ENCODE data around the gene TCF4. TPM values are rescaled to one million over a fixed set of nuclear protein-coding genes. Genes with fewer than 3 reads are reported as not detected.

TCF4 gene
- total RNA-seq, 6 experiments from 2014 or later, result 50.4 to 71.1 (median 59.0) TPM

- DNase-seq, result no peak
- Mint-ChIP-seq H3K4me1 (ENCODE audit: low read depth) (peaks cover 50% of the 10 kb centered on the region), H3K36me3 (ENCODE audit: low read depth) (peaks cover 15% of the 10 kb centered on the region; the same call in 1 of the 2 replicates), H3K9me3 (no peaks in the 10 kb centered on the region), H3K4me3 (peak overlapping the region; percentile 43; the same call in 1 of the 2 replicates), H3K27me3 (ENCODE audit: insufficient read depth) (no peaks in the 10 kb centered on the region), H3K27ac (peak overlapping the region; percentile 16)
- TF ChIP-seq, protein P1, sequence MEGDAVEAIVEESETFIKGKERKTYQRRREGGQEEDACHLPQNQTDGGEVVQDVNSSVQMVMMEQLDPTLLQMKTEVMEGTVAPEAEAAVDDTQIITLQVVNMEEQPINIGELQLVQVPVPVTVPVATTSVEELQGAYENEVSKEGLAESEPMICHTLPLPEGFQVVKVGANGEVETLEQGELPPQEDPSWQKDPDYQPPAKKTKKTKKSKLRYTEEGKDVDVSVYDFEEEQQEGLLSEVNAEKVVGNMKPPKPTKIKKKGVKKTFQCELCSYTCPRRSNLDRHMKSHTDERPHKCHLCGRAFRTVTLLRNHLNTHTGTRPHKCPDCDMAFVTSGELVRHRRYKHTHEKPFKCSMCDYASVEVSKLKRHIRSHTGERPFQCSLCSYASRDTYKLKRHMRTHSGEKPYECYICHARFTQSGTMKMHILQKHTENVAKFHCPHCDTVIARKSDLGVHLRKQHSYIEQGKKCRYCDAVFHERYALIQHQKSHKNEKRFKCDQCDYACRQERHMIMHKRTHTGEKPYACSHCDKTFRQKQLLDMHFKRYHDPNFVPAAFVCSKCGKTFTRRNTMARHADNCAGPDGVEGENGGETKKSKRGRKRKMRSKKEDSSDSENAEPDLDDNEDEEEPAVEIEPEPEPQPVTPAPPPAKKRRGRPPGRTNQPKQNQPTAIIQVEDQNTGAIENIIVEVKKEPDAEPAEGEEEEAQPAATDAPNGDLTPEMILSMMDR (IDR thresholded peaks at IDR 0.05), result no peak
Measured at GRCh38 chr18:55579501-55580270, 8.3 kb downstream of the TCF4 start.

DNA sequence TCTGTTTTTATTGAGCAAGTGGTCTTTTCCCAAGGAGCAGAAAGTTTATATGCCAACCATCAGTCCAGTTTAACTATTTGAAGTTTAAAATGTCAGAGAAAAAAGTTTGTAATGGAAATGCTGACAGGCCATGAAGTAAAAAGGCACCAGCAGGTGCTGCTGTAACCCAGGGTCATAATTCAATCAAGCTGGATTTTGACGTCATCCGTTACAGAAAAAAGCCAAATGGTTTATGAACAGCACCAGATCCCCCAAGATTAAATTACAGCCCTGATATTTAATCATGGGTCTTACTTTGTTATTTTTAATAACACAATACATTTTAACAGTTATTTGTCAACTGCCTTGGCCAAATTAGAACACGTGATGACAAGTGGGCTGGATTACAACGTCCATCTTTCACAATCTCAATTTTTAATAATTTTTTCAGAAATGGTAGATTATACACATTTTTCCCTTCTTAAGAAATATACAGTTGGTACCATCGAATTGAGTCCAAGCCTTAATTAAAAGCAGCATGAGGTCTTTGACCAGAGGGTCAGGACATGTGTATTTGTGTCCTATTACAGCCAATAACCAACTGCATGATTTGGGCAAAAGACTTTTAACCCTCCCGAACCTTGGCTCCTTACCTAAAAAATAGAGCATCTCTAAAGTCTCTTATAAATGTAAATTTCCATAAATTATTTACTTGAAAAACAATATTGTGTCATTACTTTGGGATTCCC is 10.0 kb downstream of the TCF4 start:
- Mint-ChIP-seq H3K27me3 (ENCODE audit: insufficient read depth) (no peaks in the 10 kb centered on the region), H3K27ac (no peak overlapping the region), H3K4me3 (no peak overlapping the region), H3K9me3 (no peaks in the 10 kb centered on the region), H3K4me1 (ENCODE audit: low read depth) (peaks cover 36% of the 10 kb centered on the region), H3K36me3 (ENCODE audit: low read depth) (peaks cover 18% of the 10 kb centered on the region)
- no peak for DNase-seq
- TF ChIP-seq, protein P1 (IDR thresholded peaks at IDR 0.05), result peak; percentile 45

GRCh38 chr18:55576001-55576400 is 12.0 kb downstream of the TCF4 start:
- DNase-seq, result no peak
- Mint-ChIP-seq H3K27ac (no peak overlapping the region), H3K4me1 (ENCODE audit: low read depth) (peaks cover 17% of the 10 kb centered on the region), H3K27me3 (ENCODE audit: insufficient read depth) (no peaks in the 10 kb centered on the region), H3K4me3 (no peak overlapping the region), H3K9me3 (no peaks in the 10 kb centered on the region), H3K36me3 (ENCODE audit: low read depth) (peaks cover 12% of the 10 kb centered on the region)
- TF ChIP-seq, protein P1 (IDR thresholded peaks at IDR 0.05), result no peak

- peaks cover 9% of the 10 kb centered on the region for H3K4me1 Mint-ChIP-seq (ENCODE audit: low read depth)
- H3K9me3 Mint-ChIP-seq, result no peaks in the 10 kb centered on the region
- no peak for DNase-seq
- H3K4me3 Mint-ChIP-seq, result no peak overlapping the region
- no peaks in the 10 kb centered on the region; the same call in 1 of the 2 replicates for H3K27me3 Mint-ChIP-seq (ENCODE audit: insufficient read depth)
- TF ChIP-seq, protein P1 (IDR thresholded peaks at IDR 0.05), result no peak
- no peak overlapping the region for H3K27ac Mint-ChIP-seq
- peaks cover 12% of the 10 kb centered on the region for H3K36me3 Mint-ChIP-seq (ENCODE audit: low read depth)
Measured at GRCh38 chr18:55575066-55575465, 12.9 kb downstream of the TCF4 start.

DNA sequence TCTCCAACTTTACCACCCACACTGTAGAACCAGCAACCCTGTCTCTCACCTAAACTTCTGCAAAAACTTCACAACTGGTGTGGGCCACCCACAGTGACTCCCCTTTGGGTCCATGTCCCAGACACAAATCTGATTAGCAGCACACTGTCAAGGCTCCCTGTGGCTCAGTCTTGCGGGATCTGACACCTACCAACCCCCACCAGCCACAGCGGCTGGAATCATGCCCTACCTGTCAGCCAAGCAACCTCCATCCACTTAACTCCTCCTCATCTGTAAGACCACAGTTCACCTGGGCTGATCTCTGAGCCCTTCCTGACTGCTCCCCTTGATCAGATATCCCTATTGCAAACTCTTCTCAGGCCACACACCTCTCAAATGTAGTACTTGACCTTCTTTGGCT is 14.6 kb downstream of the TCF4 start:
- TF ChIP-seq, protein P1 (IDR thresholded peaks at IDR 0.05), result no peak
- H3K4me3 Mint-ChIP-seq, result no peak overlapping the region
- no peaks in the 10 kb centered on the region for H3K9me3 Mint-ChIP-seq
- DNase-seq, result no peak
- H3K27me3 Mint-ChIP-seq (ENCODE audit: insufficient read depth), result no peaks in the 10 kb centered on the region; the same call in 1 of the 2 replicates
- no peak overlapping the region for H3K27ac Mint-ChIP-seq
- peaks cover 12% of the 10 kb centered on the region for H3K36me3 Mint-ChIP-seq (ENCODE audit: low read depth)
- H3K4me1 Mint-ChIP-seq (ENCODE audit: low read depth), result no peaks in the 10 kb centered on the region

All from HFFc6 (cell line).